Pancreas (tissue), 10 donors: Measurements from ENCODE around the gene NEK6. TPM values are rescaled to one million over a fixed set of nuclear protein-coding genes. Genes with fewer than 3 reads are reported as not detected.

Experiments
- ATAC-seq, 4 donors: fragments of 200-7000 bp; cut with Tn5 transposase; one replicate each; pipeline versions ENCODE4 v1.8.0 to v1.9.1; 2020; ENCODE audit warnings: mild to moderate bottlenecking in 4 of 4, moderate library complexity in 4 of 4
- DNase-seq, 6 donors: peaks; one replicate each; pipeline ENCODE4 v3.0.0-alpha.2; 2020
- FAIRE-seq: peaks from 2 replicates; lab custom pipeline; 2012; peaks lifted over from hg19 to GRCh38; lab: Jason Lieb, UNC
- H3K27ac ChIP-seq, 4 donors: fragments of 200-600 bp; sonication (generic); 1 replicate in 3 of 4; 2 replicates in 1 of 4; pipeline versions ENCODE4 v1.5.0 to v1.8.0; 2020
- H3K27me3 ChIP-seq, 4 donors: fragments of 200-600 bp; one replicate each; pipeline ENCODE4 v1.8.0; 2021
- H3K36me3 ChIP-seq, 3 donors: fragments of 200-600 bp; sonication (generic) in 1 of 3; one replicate each; pipeline versions ENCODE4 v1.5.0 to v1.8.0; 2020 to 2021
- H3K4me1 ChIP-seq, 3 donors: fragments of 200-600 bp; one replicate each; pipeline ENCODE4 v1.8.0; 2021
- H3K4me3 ChIP-seq, 4 donors: fragments of 200-600 bp; sonication (generic) in 2 of 4; one replicate each; pipeline versions ENCODE4 v1.5.0 to v1.8.0; 2020 to 2021
- H3K9me3 ChIP-seq, 4 donors: fragments of 200-600 bp; one replicate each; pipeline ENCODE4 v1.8.0; 2021
- CTCF ChIP-seq, 4 donors: fragments of 200-600 bp; sonication (generic) in 3 of 4; IDR thresholded peaks; one replicate each; pipeline versions ENCODE4 v1.5.0 to v1.8.0; 2021; ENCODE audit warnings: antibody characterized with exemption in 4 of 4
- WGBS, 2 donors: extraction: QIAGEN DNeasy Blood & Tissue Kit; methylation state at CpG; one replicate each; pipeline ENCODE4 v1.1.7; 2013; 5-methylcytosine and 5-hydroxymethylcytosine counted together
- intact Hi-C, 3 donors: fragments of 100-400 bp; cut with DNase I; formaldehyde crosslinking; loops; one replicate each; pipeline versions ENCODE4 v1.11.1 to v1.14.2; 2022
- polyA plus RNA-seq, 2 donors: library from polyadenylated mRNA; stranded (reverse); fragments of 200-250 nt; gene quantifications; one replicate each; pipeline ENCODE4 v1.2.3, GENCODE V29; 2013
- total RNA-seq, 6 donors: library from RNA; stranded (reverse); fragmentation: NEBNext Ultra II Directional in 4 of 6; extraction: Animal tissue kit (Norgen Biotek cat#: 25700) in 4 of 6; gene quantifications; one replicate each; pipeline versions ENCODE4 v1.2.1 to v1.2.4, GENCODE V29; 2021 to 2023
- donor health status: healthy with polysubstance abuse.
- donor health status: DM: no; HTN: no; CAD: no; lungs with moderate emphysema.
- donor health status: DM: no; HTN: no; CAD: no.
- donor health status: control.
- donor health status: control.
- donor health status: Bipolar disorder and iron deficiency.
- donor health status: DM: yes; HTN: yes; CAD: no.
- donor health status: DM: no; HTN: no; CAD: no.
- donor health status: DM: no; HTN: no; CAD: no.
- donor health status: DM: yes; HTN: yes; CAD: no.

The NEK6 gene
- total and polyA plus RNA-seq, 8 donors, result 7.8 to 67.0 (median 29.7) TPM

- FAIRE-seq (no peak), ATAC-seq (no peak), DNase-seq (no peak)
- no peaks in the 10 kb centered on the region for H3K4me1 ChIP-seq
- no peak for TF ChIP-seq CTCF (IDR thresholded peaks at IDR 0.05)
- no peaks in the 10 kb centered on the region for H3K27me3 ChIP-seq
- no peak overlapping the region for H3K4me3 ChIP-seq
- no peak overlapping the region for H3K27ac ChIP-seq
- 87 to 89% methylated on average over 11 of the region's 11 CpGs for WGBS, 2 donors
- H3K36me3 ChIP-seq, result peaks cover 0 to 11% (median 6%) of the 10 kb centered on the region in 3 donors
- H3K9me3 ChIP-seq, result no peaks in the 10 kb centered on the region
- intact Hi-C loops, result no loop called here
Observed at GRCh38 chr9:124359855-124360678, 102.3 kb downstream of the NEK6 start.

- 88 to 93% methylated on average over 8 of the region's 8 CpGs for WGBS, 2 donors
- intact Hi-C loops, result no loop called here
- FAIRE-seq (no peak), ATAC-seq (no peak), DNase-seq (no peak)
- H3K27ac ChIP-seq, result no peak overlapping the region
- H3K9me3 ChIP-seq, result no peaks in the 10 kb centered on the region
- no peaks in the 10 kb centered on the region for H3K4me1 ChIP-seq
- no peak for TF ChIP-seq CTCF (IDR thresholded peaks at IDR 0.05)
- peaks cover 0 to 3% (median 2%) of the 10 kb centered on the region in 3 donors for H3K36me3 ChIP-seq
- H3K4me3 ChIP-seq, result no peak overlapping the region
- H3K27me3 ChIP-seq, result no peaks in the 10 kb centered on the region
Observed at GRCh38 chr9:124361128-124361527, 103.4 kb downstream of the NEK6 start.

DNA sequence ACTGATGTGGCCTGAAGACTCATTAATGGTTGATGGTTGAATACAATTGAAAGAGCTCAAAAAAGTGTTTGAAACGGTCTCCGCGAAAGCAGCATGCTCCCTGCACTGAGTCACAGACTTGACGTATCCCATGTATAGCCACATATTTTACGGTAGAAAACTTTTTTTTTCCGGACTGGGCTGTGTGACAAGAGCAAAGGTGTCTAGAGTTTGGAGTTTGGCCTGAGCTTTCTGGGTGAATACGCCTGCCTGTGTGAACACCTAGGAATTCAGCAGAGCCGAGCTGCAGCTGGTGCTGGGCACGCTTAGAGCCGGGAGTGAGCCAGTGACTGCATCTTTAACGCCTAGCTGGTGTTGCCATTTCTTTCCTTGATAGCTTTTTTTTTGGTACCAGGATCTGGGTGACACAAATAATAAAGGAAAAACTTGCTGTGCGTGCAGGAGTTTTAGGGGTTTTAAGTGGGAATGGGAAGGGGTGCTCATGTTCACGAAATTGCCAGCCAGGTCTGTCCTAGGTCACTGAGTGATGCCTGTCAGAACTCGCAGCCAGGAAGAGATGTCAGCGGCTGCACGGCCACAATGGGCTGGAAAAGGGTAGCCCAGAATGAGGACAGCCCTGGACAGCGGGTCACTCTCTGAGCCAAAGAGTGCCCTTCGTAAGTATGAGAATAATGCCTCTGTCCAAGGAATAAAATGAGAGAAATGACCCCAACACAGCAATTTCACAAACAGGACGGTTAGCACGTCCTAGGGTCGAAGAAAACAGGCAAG is 105.8 kb downstream of the NEK6 start:
- FAIRE-seq (no peak), ATAC-seq (peak in 1 of 4 donors; percentile 8), DNase-seq (no peak)
- H3K27ac ChIP-seq, result no peak overlapping the region
- H3K27me3 ChIP-seq, result no peaks in the 10 kb centered on the region
- intact Hi-C loops, result no loop called here
- H3K4me1 ChIP-seq, result no peaks in the 10 kb centered on the region
- no peak for TF ChIP-seq CTCF (IDR thresholded peaks at IDR 0.05)
- no peaks in the 10 kb centered on the region for H3K9me3 ChIP-seq
- 94% methylated on average over 21 of the region's 21 CpGs for WGBS, 2 donors
- no peak overlapping the region for H3K4me3 ChIP-seq
- no peaks in the 10 kb centered on the region for H3K36me3 ChIP-seq

- Histone ChIP-seq H3K36me3 (no peaks in the 10 kb centered on the region), H3K4me1 (no peaks in the 10 kb centered on the region), H3K27me3 (no peaks in the 10 kb centered on the region), H3K9me3 (no peaks in the 10 kb centered on the region), H3K27ac (no peak overlapping the region), H3K4me3 (no peak overlapping the region)
- 91 to 95% methylated on average over 4 of the region's 4 CpGs for WGBS, 2 donors
- no peak for DNase-seq
- intact Hi-C loops, result no loop called here
- no peak for ATAC-seq
- TF ChIP-seq CTCF (IDR thresholded peaks at IDR 0.05), result no peak
- no peak for FAIRE-seq
Observed at GRCh38 chr9:124364141-124364540, 106.4 kb downstream of the NEK6 start.
